HepG2 (cell line): Measurements from ENCODE around the gene HECTD3. TPM values are rescaled to one million over a fixed set of nuclear protein-coding genes. Genes with fewer than 3 reads are reported as not detected.
A peak's percentile ranks its signal among the peaks of the same experiment; 100 is the strongest.

Source experiments
- ERF ChIP-seq: IDR thresholded peaks from 2 replicates; pipeline ENCODE4 v1.6.1; 2018; ENCODE audit warnings: missing biosample characterization, missing genetic modification reagents
- HDAC6 ChIP-seq: fragments of 200-600 bp; sonication (generic); IDR thresholded peaks from 2 replicates; pipeline ENCODE4 v1.7.0; 2017; ENCODE audit warnings: mild to moderate bottlenecking, antibody characterized with exemption, low read length, low read depth
- HNRNPL ChIP-seq: fragments of 200-400 bp; formaldehyde crosslinking; IDR thresholded peaks from 2 replicates; pipeline ENCODE4 v1.6.1; 2017; ENCODE audit warnings: mild to moderate bottlenecking, low read depth, low read length
- SIN3B ChIP-seq: fragments of 150-350 bp; IDR thresholded peaks from 2 replicates; pipeline ENCODE4 v1.6.1; 2014; ENCODE audit warnings: low read length
- SOX5 ChIP-seq: IDR thresholded peaks from 2 replicates; pipeline ENCODE4 v1.6.1; 2016; ENCODE audit warnings: borderline replicate concordance
- TBX3 ChIP-seq: fragments of 450-650 bp; IDR thresholded peaks from 2 replicates; pipeline ENCODE4 v1.6.1; 2017; ENCODE audit warnings: antibody characterized with exemption, mild to moderate bottlenecking, inconsistent platforms, borderline replicate concordance
- polyA plus RNA-seq, 8 experiments: library from polyadenylated mRNA; depleted of rRNA in 3 of 8; stranded (reverse) in 7 of 8; unstranded in 1 of 8; fragments of >200 nt; fragmentation: Illumina TruSeq in 4 of 8; extraction: Trizol in 4 of 8; gene quantifications; 2 replicates each; pipeline versions ENCODE4 v1.2.1 to v1.2.3, GENCODE V29; 2011 to 2016; ENCODE audit warnings: low read depth in 4 of 8, missing spikeins in 1 of 8, mixed read lengths in 1 of 8; ENCODE audit not compliant: insufficient read depth in 1 of 8
- total RNA-seq, 5 experiments: library from RNA; depleted of rRNA; stranded (reverse); fragments of >200 nt; fragmentation: Illumina TruSeq; extraction: Trizol; gene quantifications; 2 replicates each; pipeline ENCODE4 v1.2.3, GENCODE V29; 2016; ENCODE audit warnings: low read depth in 1 of 5
- TF ChIP-seq, protein P1 (sequence below): sonication (generic); formaldehyde crosslinking; IDR thresholded peaks from 2 replicates; pipeline ENCODE4 v1.5.1; 2020; ENCODE audit warnings: mild to moderate bottlenecking, missing genetic modification reagents, borderline replicate concordance
- TF ChIP-seq, protein P2 (sequence below): sonication (generic); formaldehyde crosslinking; IDR thresholded peaks from 2 replicates; pipeline ENCODE4 v1.5.0; 2020; ENCODE audit warnings: mild to moderate bottlenecking, missing genetic modification reagents
- TF ChIP-seq, protein P3 (sequence below): sonication (generic); formaldehyde crosslinking; IDR thresholded peaks from 2 replicates; pipeline ENCODE4 v1.8.0; 2022; ENCODE audit warnings: missing genetic modification reagents, mild to moderate bottlenecking, borderline replicate concordance
- TF ChIP-seq, protein P4 (sequence below): sonication (generic); formaldehyde crosslinking; IDR thresholded peaks from 2 replicates; pipeline ENCODE4 v1.4.0; 2020; ENCODE audit warnings: missing genetic modification reagents
- TF ChIP-seq, protein P5 (sequence below): sonication (generic); formaldehyde crosslinking; IDR thresholded peaks from 2 replicates; pipeline ENCODE4 v1.4.0; 2020; ENCODE audit warnings: missing genetic modification reagents, mild to moderate bottlenecking, borderline replicate concordance
- TF ChIP-seq, protein P6 (sequence below): sonication (generic); formaldehyde crosslinking; IDR thresholded peaks from 2 replicates; pipeline ENCODE4 v1.4.0; 2020; ENCODE audit warnings: mild to moderate bottlenecking, low read depth, missing genetic modification reagents
- TF ChIP-seq, protein P7 (sequence below): IDR thresholded peaks from 2 replicates; pipeline ENCODE4 v1.6.1; 2016; ENCODE audit warnings: mild to moderate bottlenecking

The HECTD3 gene
- total and polyA plus RNA-seq, 2 of the 13 experiments (the other 11 are each of a cell fraction or from before 2014, with no cell fraction given): 18.6 to 24.5 TPM

DNA sequence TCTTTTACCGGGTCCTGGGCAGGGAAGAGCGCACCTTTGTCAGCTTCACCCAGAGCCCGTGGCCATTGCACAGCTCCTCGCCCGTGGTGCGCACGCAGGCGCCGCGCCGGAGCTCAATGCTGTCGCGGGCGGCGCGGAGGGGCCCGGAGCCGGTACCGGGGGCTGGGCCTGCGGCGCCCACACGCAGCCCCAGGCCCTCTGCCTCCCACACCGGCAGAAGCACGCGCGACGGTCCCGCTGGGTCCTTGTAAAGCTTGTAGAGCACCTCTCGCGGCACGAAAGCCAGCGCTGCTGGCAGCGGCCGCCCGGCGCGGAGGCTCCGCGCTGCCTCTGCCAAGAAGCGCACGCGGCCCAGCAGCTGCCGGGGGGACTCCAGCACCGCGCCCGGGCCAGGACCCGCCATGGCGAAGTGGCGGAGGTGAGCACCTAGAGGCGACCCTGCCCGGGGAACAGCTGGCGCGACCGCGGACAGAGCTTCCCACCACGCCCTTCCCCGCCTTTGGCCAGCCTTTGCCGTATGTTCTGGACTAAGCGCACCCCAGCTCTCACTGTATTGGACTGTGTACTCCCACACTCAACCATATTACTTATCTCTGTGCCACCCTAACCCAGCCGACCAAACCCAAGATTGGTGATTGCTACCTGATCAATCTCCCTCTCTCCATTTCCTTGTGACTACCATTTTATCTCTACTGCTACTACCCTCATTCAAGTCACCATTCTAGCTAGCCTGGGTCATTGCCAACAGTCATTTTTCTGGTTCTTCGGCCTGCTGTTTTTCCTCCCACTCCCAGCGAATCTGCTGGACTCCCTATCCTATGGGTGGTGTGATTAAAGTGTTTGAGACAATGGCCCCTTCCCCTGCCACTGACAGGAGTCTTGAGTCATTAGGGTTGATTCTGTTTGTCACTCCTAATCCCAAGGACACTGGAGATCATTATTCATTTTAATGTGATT lies at the start of gene HECTD3 (continued):
- TF ChIP-seq HDAC6 (no peak), ERF (CRISPR knock-in tag) (0 out of 2 replicates have a peak, but pooled peaks have one; percentile 8), TBX3 (no peak), SOX5 (CRISPR knock-in tag) (no peak), HNRNPL (no peak), SIN3B (0 out of 2 replicates have a peak, but pooled peaks have one; percentile 22)
- TF ChIP-seq, protein P1, sequence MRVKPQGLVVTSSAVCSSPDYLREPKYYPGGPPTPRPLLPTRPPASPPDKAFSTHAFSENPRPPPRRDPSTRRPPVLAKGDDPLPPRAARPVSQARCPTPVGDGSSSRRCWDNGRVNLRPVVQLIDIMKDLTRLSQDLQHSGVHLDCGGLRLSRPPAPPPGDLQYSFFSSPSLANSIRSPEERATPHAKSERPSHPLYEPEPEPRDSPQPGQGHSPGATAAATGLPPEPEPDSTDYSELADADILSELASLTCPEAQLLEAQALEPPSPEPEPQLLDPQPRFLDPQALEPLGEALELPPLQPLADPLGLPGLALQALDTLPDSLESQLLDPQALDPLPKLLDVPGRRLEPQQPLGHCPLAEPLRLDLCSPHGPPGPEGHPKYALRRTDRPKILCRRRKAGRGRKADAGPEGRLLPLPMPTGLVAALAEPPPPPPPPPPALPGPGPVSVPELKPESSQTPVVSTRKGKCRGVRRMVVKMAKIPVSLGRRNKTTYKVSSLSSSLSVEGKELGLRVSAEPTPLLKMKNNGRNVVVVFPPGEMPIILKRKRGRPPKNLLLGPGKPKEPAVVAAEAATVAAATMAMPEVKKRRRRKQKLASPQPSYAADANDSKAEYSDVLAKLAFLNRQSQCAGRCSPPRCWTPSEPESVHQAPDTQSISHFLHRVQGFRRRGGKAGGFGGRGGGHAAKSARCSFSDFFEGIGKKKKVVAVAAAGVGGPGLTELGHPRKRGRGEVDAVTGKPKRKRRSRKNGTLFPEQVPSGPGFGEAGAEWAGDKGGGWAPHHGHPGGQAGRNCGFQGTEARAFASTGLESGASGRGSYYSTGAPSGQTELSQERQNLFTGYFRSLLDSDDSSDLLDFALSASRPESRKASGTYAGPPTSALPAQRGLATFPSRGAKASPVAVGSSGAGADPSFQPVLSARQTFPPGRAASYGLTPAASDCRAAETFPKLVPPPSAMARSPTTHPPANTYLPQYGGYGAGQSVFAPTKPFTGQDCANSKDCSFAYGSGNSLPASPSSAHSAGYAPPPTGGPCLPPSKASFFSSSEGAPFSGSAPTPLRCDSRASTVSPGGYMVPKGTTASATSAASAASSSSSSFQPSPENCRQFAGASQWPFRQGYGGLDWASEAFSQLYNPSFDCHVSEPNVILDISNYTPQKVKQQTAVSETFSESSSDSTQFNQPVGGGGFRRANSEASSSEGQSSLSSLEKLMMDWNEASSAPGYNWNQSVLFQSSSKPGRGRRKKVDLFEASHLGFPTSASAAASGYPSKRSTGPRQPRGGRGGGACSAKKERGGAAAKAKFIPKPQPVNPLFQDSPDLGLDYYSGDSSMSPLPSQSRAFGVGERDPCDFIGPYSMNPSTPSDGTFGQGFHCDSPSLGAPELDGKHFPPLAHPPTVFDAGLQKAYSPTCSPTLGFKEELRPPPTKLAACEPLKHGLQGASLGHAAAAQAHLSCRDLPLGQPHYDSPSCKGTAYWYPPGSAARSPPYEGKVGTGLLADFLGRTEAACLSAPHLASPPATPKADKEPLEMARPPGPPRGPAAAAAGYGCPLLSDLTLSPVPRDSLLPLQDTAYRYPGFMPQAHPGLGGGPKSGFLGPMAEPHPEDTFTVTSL (CRISPR knock-in tag): no peak
- TF ChIP-seq, protein P2, sequence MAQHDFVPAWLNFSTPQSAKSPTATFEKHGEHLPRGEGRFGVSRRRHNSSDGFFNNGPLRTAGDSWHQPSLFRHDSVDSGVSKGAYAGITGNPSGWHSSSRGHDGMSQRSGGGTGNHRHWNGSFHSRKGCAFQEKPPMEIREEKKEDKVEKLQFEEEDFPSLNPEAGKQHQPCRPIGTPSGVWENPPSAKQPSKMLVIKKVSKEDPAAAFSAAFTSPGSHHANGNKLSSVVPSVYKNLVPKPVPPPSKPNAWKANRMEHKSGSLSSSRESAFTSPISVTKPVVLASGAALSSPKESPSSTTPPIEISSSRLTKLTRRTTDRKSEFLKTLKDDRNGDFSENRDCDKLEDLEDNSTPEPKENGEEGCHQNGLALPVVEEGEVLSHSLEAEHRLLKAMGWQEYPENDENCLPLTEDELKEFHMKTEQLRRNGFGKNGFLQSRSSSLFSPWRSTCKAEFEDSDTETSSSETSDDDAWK (CRISPR knock-in tag): no peak
- TF ChIP-seq, protein P3, sequence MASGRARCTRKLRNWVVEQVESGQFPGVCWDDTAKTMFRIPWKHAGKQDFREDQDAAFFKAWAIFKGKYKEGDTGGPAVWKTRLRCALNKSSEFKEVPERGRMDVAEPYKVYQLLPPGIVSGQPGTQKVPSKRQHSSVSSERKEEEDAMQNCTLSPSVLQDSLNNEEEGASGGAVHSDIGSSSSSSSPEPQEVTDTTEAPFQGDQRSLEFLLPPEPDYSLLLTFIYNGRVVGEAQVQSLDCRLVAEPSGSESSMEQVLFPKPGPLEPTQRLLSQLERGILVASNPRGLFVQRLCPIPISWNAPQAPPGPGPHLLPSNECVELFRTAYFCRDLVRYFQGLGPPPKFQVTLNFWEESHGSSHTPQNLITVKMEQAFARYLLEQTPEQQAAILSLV (CRISPR knock-in tag): 0 out of 2 replicates have a peak, but pooled peaks have one; percentile 43
- TF ChIP-seq, protein P4, sequence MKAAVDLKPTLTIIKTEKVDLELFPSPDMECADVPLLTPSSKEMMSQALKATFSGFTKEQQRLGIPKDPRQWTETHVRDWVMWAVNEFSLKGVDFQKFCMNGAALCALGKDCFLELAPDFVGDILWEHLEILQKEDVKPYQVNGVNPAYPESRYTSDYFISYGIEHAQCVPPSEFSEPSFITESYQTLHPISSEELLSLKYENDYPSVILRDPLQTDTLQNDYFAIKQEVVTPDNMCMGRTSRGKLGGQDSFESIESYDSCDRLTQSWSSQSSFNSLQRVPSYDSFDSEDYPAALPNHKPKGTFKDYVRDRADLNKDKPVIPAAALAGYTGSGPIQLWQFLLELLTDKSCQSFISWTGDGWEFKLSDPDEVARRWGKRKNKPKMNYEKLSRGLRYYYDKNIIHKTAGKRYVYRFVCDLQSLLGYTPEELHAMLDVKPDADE (CRISPR knock-in tag): no peak
- TF ChIP-seq, protein P5, sequence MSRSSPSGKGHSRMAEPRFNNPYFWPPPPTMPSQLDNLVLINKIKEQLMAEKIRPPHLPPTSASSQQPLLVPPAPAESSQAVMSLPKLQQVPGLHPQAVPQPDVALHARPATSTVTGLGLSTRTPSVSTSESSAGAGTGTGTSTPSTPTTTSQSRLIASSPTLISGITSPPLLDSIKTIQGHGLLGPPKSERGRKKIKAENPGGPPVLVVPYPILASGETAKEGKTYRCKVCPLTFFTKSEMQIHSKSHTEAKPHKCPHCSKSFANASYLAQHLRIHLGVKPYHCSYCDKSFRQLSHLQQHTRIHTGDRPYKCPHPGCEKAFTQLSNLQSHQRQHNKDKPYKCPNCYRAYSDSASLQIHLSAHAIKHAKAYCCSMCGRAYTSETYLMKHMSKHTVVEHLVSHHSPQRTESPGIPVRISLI (CRISPR knock-in tag): no peak
- TF ChIP-seq, protein P6, sequence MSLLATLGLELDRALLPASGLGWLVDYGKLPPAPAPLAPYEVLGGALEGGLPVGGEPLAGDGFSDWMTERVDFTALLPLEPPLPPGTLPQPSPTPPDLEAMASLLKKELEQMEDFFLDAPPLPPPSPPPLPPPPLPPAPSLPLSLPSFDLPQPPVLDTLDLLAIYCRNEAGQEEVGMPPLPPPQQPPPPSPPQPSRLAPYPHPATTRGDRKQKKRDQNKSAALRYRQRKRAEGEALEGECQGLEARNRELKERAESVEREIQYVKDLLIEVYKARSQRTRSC (CRISPR knock-in tag): no peak
- TF ChIP-seq, protein P7, sequence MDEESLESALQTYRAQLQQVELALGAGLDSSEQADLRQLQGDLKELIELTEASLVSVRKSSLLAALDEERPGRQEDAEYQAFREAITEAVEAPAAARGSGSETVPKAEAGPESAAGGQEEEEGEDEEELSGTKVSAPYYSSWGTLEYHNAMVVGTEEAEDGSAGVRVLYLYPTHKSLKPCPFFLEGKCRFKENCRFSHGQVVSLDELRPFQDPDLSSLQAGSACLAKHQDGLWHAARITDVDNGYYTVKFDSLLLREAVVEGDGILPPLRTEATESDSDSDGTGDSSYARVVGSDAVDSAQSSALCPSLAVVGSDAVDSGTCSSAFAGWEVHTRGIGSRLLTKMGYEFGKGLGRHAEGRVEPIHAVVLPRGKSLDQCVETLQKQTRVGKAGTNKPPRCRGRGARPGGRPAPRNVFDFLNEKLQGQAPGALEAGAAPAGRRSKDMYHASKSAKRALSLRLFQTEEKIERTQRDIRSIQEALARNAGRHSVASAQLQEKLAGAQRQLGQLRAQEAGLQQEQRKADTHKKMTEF: peak; percentile 66; the same call in 1 of the 2 replicates
